Measurements from ENCODE around the gene DAP3.

GRCh38 chr1:155717041-155717440 is 28.1 kb downstream of the DAP3 start:
- TF ChIP-seq PHF8 (IDR thresholded peaks at IDR 0.05; ENCODE audit: borderline replicate concordance, low read length) (no peak), DPF2 (IDR thresholded peaks at IDR 0.05) (no peak), HNRNPUL1 (IDR thresholded peaks at IDR 0.05; ENCODE audit: low read length) (no peak), SMARCA4 (IDR thresholded peaks at IDR 0.05) (no peak), ELK1 (CRISPR knock-in tag; IDR thresholded peaks at IDR 0.05) (no peak), FOXA1 (IDR thresholded peaks at IDR 0.05; ENCODE audit: borderline replicate concordance) (no peak), THRB (CRISPR knock-in tag; conservative IDR thresholded peaks at IDR 0.05) (no peak), ARNT (IDR thresholded peaks at IDR 0.05) (no peak), SRF (CRISPR knock-in tag; IDR thresholded peaks at IDR 0.05) (no peak), E2F5 (CRISPR knock-in tag; IDR thresholded peaks at IDR 0.05) (no peak), ZBTB2 (IDR thresholded peaks at IDR 0.05) (no peak), ZNF239 (CRISPR knock-in tag; IDR thresholded peaks at IDR 0.05) (no peak)
